Ovary (tissue), 9 donors: ENCODE results near the gene CEP170. TPM values are rescaled to one million over a fixed set of nuclear protein-coding genes. Genes with fewer than 3 reads are reported as not detected.

ENCODE experiments used
- DNase-seq, 5 donors: peaks; one replicate each; pipeline ENCODE4 v3.0.0-alpha.2; 2019 to 2020
- H3K27ac ChIP-seq, 2 donors: fragments of 200-600 bp; one replicate each; pipeline versions ENCODE4 v1.5.1 to v1.8.0; 2019 to 2022
- H3K27me3 ChIP-seq: fragments of 200-600 bp; one replicate; pipeline ENCODE4 v1.8.0; 2022
- H3K36me3 ChIP-seq: fragments of 200-600 bp; sonication (generic); one replicate; pipeline ENCODE4 v1.5.1; 2019
- H3K4me1 ChIP-seq: one replicate; pipeline ENCODE4 v1.8.1; 2013; ENCODE audit warnings: mild to moderate bottlenecking, moderate library complexity; ENCODE audit not compliant: insufficient read depth
- H3K4me3 ChIP-seq: fragments of 200-600 bp; sonication (generic); one replicate; pipeline ENCODE4 v1.5.1; 2017
- H3K9me3 ChIP-seq, 2 donors: fragments of 200-600 bp in 1 of 2; sonication (generic) in 1 of 2; one replicate each; pipeline versions ENCODE4 v1.5.1 to v1.8.1; 2013 to 2019; ENCODE audit warnings: mild to moderate bottlenecking in 1 of 2, moderate library complexity in 1 of 2
- CTCF ChIP-seq, 3 donors: fragments of 450-650 bp in 2 of 3; fragments of 200-600 bp in 1 of 3; IDR thresholded peaks; one replicate each; pipeline versions ENCODE4 v1.5.1 to v1.8.0; 2016 to 2022; ENCODE audit warnings: antibody characterized with exemption in 3 of 3, mild to moderate bottlenecking in 1 of 3
- EP300 ChIP-seq: sonication (generic); formaldehyde crosslinking; IDR thresholded peaks from one replicate; pipeline ENCODE4 v1.6.1; 2017; ENCODE audit warnings: antibody characterized with exemption
- POLR2A ChIP-seq: fragments of 450-650 bp; IDR thresholded peaks from one replicate; pipeline ENCODE4 v1.6.1; 2017; ENCODE audit warnings: antibody characterized with exemption, mild to moderate bottlenecking, moderate library complexity
- WGBS, 3 donors: extraction: QIAGEN DNeasy Blood & Tissue Kit in 1 of 3; methylation state at CpG; one replicate each; pipeline versions ENCODE4 v1.1.5 to v1.1.7; 2013 to 2017; 5-methylcytosine and 5-hydroxymethylcytosine counted together
- intact Hi-C, 4 donors: fragments of 100-400 bp; cut with DNase I; formaldehyde crosslinking; loops; one replicate each; pipeline versions ENCODE4 v1.11.0 to v1.15.1; 2022 to 2023
- polyA plus RNA-seq, 2 donors: library from polyadenylated mRNA; stranded (reverse); fragments of 200-250 nt in 1 of 2; fragments of 350-450 nt in 1 of 2; fragmentation: Illumina TruSeq in 1 of 2; extraction: RNeasy Lipid Tissue Mini Kit (QIAGEN cat#74804) in 1 of 2; gene quantifications; one replicate each; pipeline ENCODE4 v1.2.3, GENCODE V29; 2013 to 2014
- total RNA-seq, 7 donors: library from RNA; depleted of rRNA in 2 of 7; stranded (reverse); fragments of >200 nt in 2 of 7; fragmentation: NEBNext Ultra II Directional in 3 of 7; extraction: Animal tissue kit (Norgen Biotek cat#: 25700) in 3 of 7; gene quantifications; one replicate each; pipeline versions ENCODE4 v1.1.0 to v1.2.4, GENCODE V29; 2016 to 2023
- donor health status: DM: no; HTN: no; CAD: no; lungs with moderate emphysema.
- donor health status: DM: no; HTN: no; CAD: no.
- donor health status: Bipolar disorder and iron deficiency.
- donor health status: DM: yes; HTN: yes; CAD: no.
- donor health status: DM: no; HTN: no; CAD: no.
- donor health status: DM: yes; HTN: yes; CAD: no.

CEP170 gene
- total and polyA plus RNA-seq, 9 donors, result 16.4 to 66.4 (median 42.6) TPM

GRCh38 chr1:243293941-243294722, 39.1 kb upstream of the CEP170 start:
- H3K36me3 ChIP-seq, result no peaks in the 10 kb centered on the region
- WGBS, 3 donors, result 78 to 85% (median 78%) methylated on average over 4 of the region's 4 CpGs
- no peak overlapping the region for H3K4me3 ChIP-seq
- H3K27me3 ChIP-seq, result no peaks in the 10 kb centered on the region
- H3K27ac ChIP-seq, result no peak overlapping the region
- intact Hi-C loops, result no loop called here
- no peak for DNase-seq
- H3K9me3 ChIP-seq, result no peaks in the 10 kb centered on the region
- TF ChIP-seq CTCF (IDR thresholded peaks at IDR 0.05) (no peak), POLR2A (no peak), EP300 (no peak)
- peaks cover 1% of the 10 kb centered on the region for H3K4me1 ChIP-seq

GRCh38 chr1:243292117-243292516, 37.0 kb upstream of the CEP170 start:
- 96 to 97% (median 96%) methylated on average over 5 of the region's 5 CpGs for WGBS, 3 donors
- H3K4me1 ChIP-seq, result peaks cover 1% of the 10 kb centered on the region
- H3K27ac ChIP-seq, result no peak overlapping the region
- intact Hi-C loops, result no loop called here
- H3K9me3 ChIP-seq, result no peaks in the 10 kb centered on the region
- DNase-seq, result no peak
- H3K27me3 ChIP-seq, result no peaks in the 10 kb centered on the region
- TF ChIP-seq POLR2A, result no peak
- no peak for TF ChIP-seq EP300
- no peak for TF ChIP-seq CTCF (IDR thresholded peaks at IDR 0.05)
- no peaks in the 10 kb centered on the region for H3K36me3 ChIP-seq
- no peak overlapping the region for H3K4me3 ChIP-seq

GRCh38 chr1:243291292-243291691, 36.2 kb upstream of the CEP170 start:
- intact Hi-C loops, result no loop called here
- no peaks in the 10 kb centered on the region for H3K9me3 ChIP-seq
- H3K27me3 ChIP-seq, result no peaks in the 10 kb centered on the region
- 44 to 62% (median 46%) methylated on average over 1 of the region's 1 CpG for WGBS, 3 donors
- no peak overlapping the region for H3K27ac ChIP-seq
- no peak overlapping the region for H3K4me3 ChIP-seq
- peaks cover 1% of the 10 kb centered on the region for H3K4me1 ChIP-seq
- no peak for DNase-seq
- no peaks in the 10 kb centered on the region for H3K36me3 ChIP-seq
- TF ChIP-seq POLR2A (no peak), CTCF (IDR thresholded peaks at IDR 0.05) (no peak), EP300 (no peak)

GRCh38 chr1:243288062-243288461, 33.0 kb upstream of the CEP170 start:
- Histone ChIP-seq H3K27me3 (no peaks in the 10 kb centered on the region), H3K27ac (no peak overlapping the region), H3K4me3 (no peak overlapping the region), H3K4me1 (peaks cover 1% of the 10 kb centered on the region), H3K9me3 (no peaks in the 10 kb centered on the region), H3K36me3 (no peaks in the 10 kb centered on the region)
- DNase-seq, result no peak
- TF ChIP-seq CTCF (IDR thresholded peaks at IDR 0.05) (no peak), POLR2A (no peak), EP300 (no peak)
- 87 to 88% (median 87%) methylated on average over 6 of the region's 6 CpGs for WGBS, 3 donors
- intact Hi-C loops, result no loop called here
